Measurements from ENCODE around the gene KCNQ5.

The KCNQ5 gene

DNA sequence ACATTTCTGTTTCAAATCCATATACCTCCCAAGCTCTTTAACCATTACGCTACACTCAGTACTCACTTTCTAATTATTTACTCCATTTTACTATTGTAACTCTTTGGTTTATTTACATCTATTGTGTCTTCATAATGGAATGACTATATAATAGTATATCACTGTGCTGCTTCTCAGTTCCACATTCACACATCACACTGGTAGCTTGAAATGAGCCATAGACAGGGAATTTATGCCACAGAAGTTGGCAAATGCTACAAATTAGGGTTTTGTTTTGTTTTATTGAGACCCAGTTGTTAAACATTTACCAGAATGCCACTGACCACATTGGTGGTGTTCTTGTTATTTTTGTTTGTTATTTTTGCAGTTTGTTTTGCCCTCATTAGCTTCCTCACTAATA is 213.9 kb downstream of the KCNQ5 start:
- Histone ChIP-seq H3K9me3 (ENCODE audit: control insufficient read depth, insufficient read depth, low read depth, low read length) (no peaks in the 10 kb centered on the region), H3K4me1 (ENCODE audit: control insufficient read depth, insufficient read depth, low read length) (no peaks in the 10 kb centered on the region), H3K36me3 (ENCODE audit: control insufficient read depth in 2 of 2, insufficient read depth in 1 of 2, low read length in 2 of 2) (no peaks in the 10 kb centered on the region), H3K4me3 (ENCODE audit: low read depth, low read length) (no peak overlapping the region), H3K27ac (ENCODE audit: extremely low read depth, low read depth, low read length) (no peak overlapping the region)
- ChIA-PET POLR2A (no interaction called here), CTCF (no interaction called here)
- TF ChIP-seq, protein P1, sequence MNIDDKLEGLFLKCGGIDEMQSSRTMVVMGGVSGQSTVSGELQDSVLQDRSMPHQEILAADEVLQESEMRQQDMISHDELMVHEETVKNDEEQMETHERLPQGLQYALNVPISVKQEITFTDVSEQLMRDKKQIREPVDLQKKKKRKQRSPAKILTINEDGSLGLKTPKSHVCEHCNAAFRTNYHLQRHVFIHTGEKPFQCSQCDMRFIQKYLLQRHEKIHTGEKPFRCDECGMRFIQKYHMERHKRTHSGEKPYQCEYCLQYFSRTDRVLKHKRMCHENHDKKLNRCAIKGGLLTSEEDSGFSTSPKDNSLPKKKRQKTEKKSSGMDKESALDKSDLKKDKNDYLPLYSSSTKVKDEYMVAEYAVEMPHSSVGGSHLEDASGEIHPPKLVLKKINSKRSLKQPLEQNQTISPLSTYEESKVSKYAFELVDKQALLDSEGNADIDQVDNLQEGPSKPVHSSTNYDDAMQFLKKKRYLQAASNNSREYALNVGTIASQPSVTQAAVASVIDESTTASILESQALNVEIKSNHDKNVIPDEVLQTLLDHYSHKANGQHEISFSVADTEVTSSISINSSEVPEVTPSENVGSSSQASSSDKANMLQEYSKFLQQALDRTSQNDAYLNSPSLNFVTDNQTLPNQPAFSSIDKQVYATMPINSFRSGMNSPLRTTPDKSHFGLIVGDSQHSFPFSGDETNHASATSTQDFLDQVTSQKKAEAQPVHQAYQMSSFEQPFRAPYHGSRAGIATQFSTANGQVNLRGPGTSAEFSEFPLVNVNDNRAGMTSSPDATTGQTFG (tag by site-specific recombination; IDR thresholded peaks at IDR 0.05; ENCODE audit: borderline replicate concordance), result no peak
- TF ChIP-seq ZNF544 (tag by site-specific recombination; IDR thresholded peaks at IDR 0.05), result no peak
- TF ChIP-seq ZNF660 (tag by site-specific recombination; IDR thresholded peaks at IDR 0.05), result no peak
- TF ChIP-seq FEZF1 (tag by site-specific recombination; IDR thresholded peaks at IDR 0.05), result no peak
- TF ChIP-seq ZNF707 (tag by site-specific recombination; IDR thresholded peaks at IDR 0.05), result no peak
- no peak for TF ChIP-seq ZNF248 (tag by site-specific recombination; IDR thresholded peaks at IDR 0.05)

DNA sequence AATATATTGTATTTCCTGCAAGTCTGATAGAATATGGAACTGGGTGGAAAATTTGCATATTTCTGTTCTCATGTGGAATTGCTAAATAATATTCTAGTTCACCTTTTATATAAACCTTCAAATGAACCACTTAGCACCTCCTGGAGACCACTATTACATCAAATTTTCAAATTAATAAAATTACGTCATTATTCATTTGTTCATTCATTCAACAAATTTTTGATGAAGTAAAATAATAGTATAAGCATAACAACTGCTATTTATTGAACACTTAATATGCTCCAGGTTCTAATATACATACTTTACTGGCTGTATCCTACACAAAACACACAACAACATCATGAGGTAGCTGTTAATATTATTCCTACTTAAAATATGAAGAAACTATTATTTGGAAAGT is 215.1 kb downstream of the KCNQ5 start:
- POLR2A ChIA-PET, result no interaction called here
- Histone ChIP-seq H3K4me1 (ENCODE audit: control insufficient read depth, insufficient read depth, low read length) (no peaks in the 10 kb centered on the region), H3K27ac (ENCODE audit: extremely low read depth, low read depth, low read length) (no peak overlapping the region), H3K36me3 (ENCODE audit: control insufficient read depth in 2 of 2, insufficient read depth in 1 of 2, low read length in 2 of 2) (no peaks in the 10 kb centered on the region), H3K4me3 (ENCODE audit: low read depth, low read length) (no peak overlapping the region), H3K9me3 (ENCODE audit: control insufficient read depth, insufficient read depth, low read depth, low read length) (no peaks in the 10 kb centered on the region)
- CTCF ChIA-PET, result no interaction called here
- TF ChIP-seq, protein P2, sequence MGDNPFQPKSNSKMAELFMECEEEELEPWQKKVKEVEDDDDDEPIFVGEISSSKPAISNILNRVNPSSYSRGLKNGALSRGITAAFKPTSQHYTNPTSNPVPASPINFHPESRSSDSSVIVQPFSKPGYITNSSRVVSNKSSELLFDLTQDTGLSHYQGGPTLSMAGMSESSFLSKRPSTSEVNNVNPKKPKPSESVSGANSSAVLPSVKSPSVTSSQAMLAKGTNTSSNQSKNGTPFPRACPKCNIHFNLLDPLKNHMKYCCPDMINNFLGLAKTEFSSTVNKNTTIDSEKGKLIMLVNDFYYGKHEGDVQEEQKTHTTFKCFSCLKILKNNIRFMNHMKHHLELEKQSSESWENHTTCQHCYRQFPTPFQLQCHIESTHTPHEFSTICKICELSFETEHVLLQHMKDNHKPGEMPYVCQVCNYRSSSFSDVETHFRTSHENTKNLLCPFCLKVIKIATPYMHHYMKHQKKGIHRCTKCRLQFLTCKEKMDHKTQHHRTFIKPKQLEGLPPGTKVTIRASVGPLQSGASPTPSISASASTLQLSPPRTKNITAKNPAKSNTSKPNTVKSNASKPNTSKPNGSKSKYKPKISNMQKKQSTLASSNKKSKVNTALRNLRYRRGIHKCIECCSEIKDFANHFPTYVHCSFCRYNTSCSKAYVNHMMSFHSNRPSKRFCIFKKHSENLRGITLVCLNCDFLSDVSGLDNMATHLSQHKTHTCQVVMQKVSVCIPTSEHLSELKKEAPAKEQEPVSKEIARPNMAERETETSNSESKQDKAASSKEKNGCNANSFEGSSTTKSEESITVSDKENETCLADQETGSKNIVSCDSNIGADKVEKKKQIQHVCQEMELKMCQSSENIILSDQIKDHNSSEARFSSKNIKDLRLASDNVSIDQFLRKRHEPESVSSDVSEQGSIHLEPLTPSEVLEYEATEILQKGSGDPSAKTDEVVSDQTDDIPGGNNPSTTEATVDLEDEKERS (tag by site-specific recombination; IDR thresholded peaks at IDR 0.05), result no peak
- TF ChIP-seq TRIM28 (IDR thresholded peaks at IDR 0.05; ENCODE audit: borderline replicate concordance, low read length), result no peak
- no peak for TF ChIP-seq ZNF140 (tag by site-specific recombination; IDR thresholded peaks at IDR 0.05)
- TF ChIP-seq WT1 (tag by site-specific recombination; IDR thresholded peaks at IDR 0.05), result no peak
- no peak for TF ChIP-seq ZNF555 (tag by site-specific recombination; conservative IDR thresholded peaks at IDR 0.05)
- no peak for TF ChIP-seq ZSCAN23 (tag by site-specific recombination; IDR thresholded peaks at IDR 0.05)

DNA sequence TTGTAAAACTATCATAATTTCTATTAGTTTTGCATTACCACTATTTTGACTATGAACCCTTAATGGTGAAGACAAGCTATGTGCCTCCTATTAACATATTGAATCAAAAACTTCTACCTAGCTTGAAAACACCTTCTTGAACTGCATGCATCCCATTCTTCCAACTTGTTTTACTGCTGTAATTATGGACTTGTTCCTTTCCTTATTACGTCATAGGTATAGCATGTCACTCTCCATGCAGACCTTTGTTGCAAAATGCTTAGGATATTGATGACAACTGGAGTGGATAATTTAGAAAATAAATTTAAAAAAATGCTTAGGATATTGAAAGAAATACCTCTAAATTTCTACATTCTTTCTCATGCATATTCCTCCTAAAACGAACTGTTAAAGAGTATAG is 219.3 kb downstream of the KCNQ5 start:
- POLR2A ChIA-PET, result no interaction called here
- Histone ChIP-seq H3K27ac (ENCODE audit: extremely low read depth, low read depth, low read length) (no peak overlapping the region), H3K9me3 (ENCODE audit: control insufficient read depth, insufficient read depth, low read depth, low read length) (no peaks in the 10 kb centered on the region), H3K4me3 (ENCODE audit: low read depth, low read length) (no peak overlapping the region), H3K36me3 (ENCODE audit: control insufficient read depth in 2 of 2, insufficient read depth in 1 of 2, low read length in 2 of 2) (no peaks in the 10 kb centered on the region), H3K4me1 (ENCODE audit: control insufficient read depth, insufficient read depth, low read length) (no peaks in the 10 kb centered on the region; the same call in 1 of the 2 replicates)
- CTCF ChIA-PET, result interaction anchor here (0.5 kb wide), 1 partner anchor 216 kb away, joined by 3 read pairs; no protein-coding TSS in a partner anchor
- TF ChIP-seq ZSCAN16 (tag by site-specific recombination; IDR thresholded peaks at IDR 0.05) (no peak), ZBTB7A (tag by site-specific recombination; IDR thresholded peaks at IDR 0.05; ENCODE audit: low read depth) (no peak), ZNF16 (tag by site-specific recombination; IDR thresholded peaks at IDR 0.05; ENCODE audit: low read depth) (no peak), ZSCAN23 (tag by site-specific recombination; IDR thresholded peaks at IDR 0.05) (no peak), RBAK (tag by site-specific recombination; IDR thresholded peaks at IDR 0.05) (no peak), ZNF561 (tag by site-specific recombination; IDR thresholded peaks at IDR 0.05; ENCODE audit: borderline replicate concordance) (no peak), ZNF426 (tag by site-specific recombination; IDR thresholded peaks at IDR 0.05) (no peak), SP7 (tag by site-specific recombination; IDR thresholded peaks at IDR 0.05) (no peak), HOXD13 (CRISPR knock-in tag; IDR thresholded peaks at IDR 0.05; ENCODE audit: borderline replicate concordance) (no peak)
- TF ChIP-seq, protein P3, sequence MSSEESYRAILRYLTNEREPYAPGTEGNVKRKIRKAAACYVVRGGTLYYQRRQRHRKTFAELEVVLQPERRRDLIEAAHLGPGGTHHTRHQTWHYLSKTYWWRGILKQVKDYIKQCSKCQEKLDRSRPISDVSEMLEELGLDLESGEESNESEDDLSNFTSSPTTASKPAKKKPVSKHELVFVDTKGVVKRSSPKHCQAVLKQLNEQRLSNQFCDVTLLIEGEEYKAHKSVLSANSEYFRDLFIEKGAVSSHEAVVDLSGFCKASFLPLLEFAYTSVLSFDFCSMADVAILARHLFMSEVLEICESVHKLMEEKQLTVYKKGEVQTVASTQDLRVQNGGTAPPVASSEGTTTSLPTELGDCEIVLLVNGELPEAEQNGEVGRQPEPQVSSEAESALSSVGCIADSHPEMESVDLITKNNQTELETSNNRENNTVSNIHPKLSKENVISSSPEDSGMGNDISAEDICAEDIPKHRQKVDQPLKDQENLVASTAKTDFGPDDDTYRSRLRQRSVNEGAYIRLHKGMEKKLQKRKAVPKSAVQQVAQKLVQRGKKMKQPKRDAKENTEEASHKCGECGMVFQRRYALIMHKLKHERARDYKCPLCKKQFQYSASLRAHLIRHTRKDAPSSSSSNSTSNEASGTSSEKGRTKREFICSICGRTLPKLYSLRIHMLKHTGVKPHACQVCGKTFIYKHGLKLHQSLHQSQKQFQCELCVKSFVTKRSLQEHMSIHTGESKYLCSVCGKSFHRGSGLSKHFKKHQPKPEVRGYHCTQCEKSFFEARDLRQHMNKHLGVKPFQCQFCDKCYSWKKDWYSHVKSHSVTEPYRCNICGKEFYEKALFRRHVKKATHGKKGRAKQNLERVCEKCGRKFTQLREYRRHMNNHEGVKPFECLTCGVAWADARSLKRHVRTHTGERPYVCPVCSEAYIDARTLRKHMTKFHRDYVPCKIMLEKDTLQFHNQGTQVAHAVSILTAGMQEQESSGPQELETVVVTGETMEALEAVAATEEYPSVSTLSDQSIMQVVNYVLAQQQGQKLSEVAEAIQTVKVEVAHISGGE (tag by site-specific recombination; conservative IDR thresholded peaks at IDR 0.05; ENCODE audit: low read depth), result no peak
- TF ChIP-seq, protein P4, sequence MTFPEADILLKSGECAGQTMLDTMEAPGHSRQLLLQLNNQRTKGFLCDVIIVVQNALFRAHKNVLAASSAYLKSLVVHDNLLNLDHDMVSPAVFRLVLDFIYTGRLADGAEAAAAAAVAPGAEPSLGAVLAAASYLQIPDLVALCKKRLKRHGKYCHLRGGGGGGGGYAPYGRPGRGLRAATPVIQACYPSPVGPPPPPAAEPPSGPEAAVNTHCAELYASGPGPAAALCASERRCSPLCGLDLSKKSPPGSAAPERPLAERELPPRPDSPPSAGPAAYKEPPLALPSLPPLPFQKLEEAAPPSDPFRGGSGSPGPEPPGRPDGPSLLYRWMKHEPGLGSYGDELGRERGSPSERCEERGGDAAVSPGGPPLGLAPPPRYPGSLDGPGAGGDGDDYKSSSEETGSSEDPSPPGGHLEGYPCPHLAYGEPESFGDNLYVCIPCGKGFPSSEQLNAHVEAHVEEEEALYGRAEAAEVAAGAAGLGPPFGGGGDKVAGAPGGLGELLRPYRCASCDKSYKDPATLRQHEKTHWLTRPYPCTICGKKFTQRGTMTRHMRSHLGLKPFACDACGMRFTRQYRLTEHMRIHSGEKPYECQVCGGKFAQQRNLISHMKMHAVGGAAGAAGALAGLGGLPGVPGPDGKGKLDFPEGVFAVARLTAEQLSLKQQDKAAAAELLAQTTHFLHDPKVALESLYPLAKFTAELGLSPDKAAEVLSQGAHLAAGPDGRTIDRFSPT (tag by site-specific recombination; IDR thresholded peaks at IDR 0.05), result no peak

All from HEK293 (cell line).